Fibroblast of the aortic adventitia (primary cell): ENCODE results near the gene SPANXB1. TPM values are rescaled to one million over a fixed set of nuclear protein-coding genes. Genes with fewer than 3 reads are reported as not detected.
"Not testable (repeated sequence)": the region's sequence is repeated elsewhere in the genome, so short reads cannot be mapped to it uniquely, and the experiment has no call there.

ENCODE experiments used
- DNase-seq: peaks from one replicate; pipeline ENCODE4 v3.0.0-alpha.2; 2010; ENCODE audit warnings: low read depth
- H3K4me3 ChIP-seq: 2 replicates; pipeline ENCODE4 v1.5.1; 2011; ENCODE audit warnings: low read depth, mild to moderate bottlenecking, control low read depth, low read length, moderate library complexity
- total RNA-seq: library from RNA; depleted of rRNA; stranded (reverse); fragments of >200 nt; gene quantifications from 2 replicates; pipeline ENCODE4 v1.2.3, GENCODE V29; 2012; ENCODE audit warnings: low replicate concordance
- TF ChIP-seq, protein P1 (sequence below): IDR thresholded peaks from 2 replicates; pipeline ENCODE4 v1.5.1; 2011; ENCODE audit warnings: mild to moderate bottlenecking, low read length, control low read depth, inconsistent platforms; ENCODE audit not compliant: insufficient read depth

SPANXB1 gene, protein sequence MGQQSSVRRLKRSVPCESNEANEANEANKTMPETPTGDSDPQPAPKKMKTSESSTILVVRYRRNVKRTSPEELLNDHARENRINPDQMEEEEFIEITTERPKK
- not detected in 2 replicates for total RNA-seq

DNA sequence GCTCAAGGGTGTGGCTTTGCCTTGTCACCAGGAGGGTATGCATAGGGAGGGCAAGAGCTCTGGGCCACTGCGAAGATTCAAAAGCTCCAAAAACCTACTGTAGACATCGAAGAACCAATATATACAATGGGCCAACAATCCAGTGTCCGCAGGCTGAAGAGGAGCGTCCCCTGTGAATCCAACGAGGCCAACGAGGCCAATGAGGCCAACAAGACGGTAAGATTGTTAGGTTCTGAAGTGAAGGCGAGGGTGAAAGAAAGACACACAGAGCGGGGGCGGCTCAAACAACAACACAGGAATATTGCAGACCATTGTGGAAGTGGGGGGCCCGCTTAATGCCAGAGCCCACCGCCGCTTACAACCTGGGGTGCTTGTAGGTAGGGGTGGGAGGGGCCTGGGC, at the start of gene SPANXB1:
Gene SPANXB1 (plus strand): TSS at position 27 of the 400 bp plus-strand sequence. CDS start 100 bp downstream, at position 127.
- H3K4me3 ChIP-seq, DNase-seq: not testable (repeated sequence)

DNA sequence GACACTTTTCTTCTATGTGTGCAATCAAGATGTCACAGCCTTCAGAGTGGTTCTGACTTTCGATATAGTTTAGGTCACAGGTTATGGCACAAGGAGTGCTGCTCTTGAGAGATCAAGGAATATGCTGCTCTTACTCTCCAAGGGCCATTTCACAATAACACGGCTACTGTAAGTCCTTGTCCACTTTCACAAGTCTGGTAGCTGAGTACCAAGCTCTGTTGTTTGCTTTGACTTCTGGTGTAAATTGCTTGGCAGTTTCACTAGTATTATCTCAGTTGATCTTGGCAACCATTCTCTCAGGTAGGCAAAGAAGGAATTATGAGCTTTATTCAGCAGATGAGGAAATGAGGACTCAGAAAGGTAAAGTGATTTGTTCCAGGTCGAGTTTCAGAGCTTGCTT, 35.4 kb upstream of the SPANXB1 start:
- TF ChIP-seq, protein P1, sequence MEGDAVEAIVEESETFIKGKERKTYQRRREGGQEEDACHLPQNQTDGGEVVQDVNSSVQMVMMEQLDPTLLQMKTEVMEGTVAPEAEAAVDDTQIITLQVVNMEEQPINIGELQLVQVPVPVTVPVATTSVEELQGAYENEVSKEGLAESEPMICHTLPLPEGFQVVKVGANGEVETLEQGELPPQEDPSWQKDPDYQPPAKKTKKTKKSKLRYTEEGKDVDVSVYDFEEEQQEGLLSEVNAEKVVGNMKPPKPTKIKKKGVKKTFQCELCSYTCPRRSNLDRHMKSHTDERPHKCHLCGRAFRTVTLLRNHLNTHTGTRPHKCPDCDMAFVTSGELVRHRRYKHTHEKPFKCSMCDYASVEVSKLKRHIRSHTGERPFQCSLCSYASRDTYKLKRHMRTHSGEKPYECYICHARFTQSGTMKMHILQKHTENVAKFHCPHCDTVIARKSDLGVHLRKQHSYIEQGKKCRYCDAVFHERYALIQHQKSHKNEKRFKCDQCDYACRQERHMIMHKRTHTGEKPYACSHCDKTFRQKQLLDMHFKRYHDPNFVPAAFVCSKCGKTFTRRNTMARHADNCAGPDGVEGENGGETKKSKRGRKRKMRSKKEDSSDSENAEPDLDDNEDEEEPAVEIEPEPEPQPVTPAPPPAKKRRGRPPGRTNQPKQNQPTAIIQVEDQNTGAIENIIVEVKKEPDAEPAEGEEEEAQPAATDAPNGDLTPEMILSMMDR = no peak
- DNase-seq = no peak
- no peak overlapping the region for H3K4me3 ChIP-seq

- TF ChIP-seq, protein P1 = no peak
- no peak overlapping the region for H3K4me3 ChIP-seq
- DNase-seq = no peak
Measured at GRCh38 chrX:140971099-140971795, 31.1 kb upstream of the SPANXB1 start.

DNA sequence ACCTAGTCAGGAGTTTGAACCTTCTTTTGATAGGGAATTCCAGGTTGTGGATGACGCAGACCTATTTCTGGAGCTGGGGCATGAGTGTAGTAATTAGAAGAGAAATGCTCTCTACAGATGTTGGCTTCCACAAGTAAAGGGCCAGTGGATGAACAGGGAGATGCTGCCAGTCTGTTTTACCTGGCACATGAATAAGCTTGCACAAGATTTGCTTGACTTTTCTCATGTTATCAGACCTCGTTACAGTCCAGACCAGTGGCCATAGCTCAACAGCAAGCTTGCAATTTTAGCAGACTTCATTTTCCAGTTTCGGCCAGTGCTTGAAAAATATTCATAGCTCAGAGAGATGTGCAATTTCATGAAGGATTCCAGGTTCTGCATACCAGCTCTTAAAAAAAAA, 26.9 kb upstream of the SPANXB1 start:
- TF ChIP-seq, protein P1 = no peak
- DNase-seq = no peak

GRCh38 chrX:140980271-140980670, 22.1 kb upstream of the SPANXB1 start:
- DNase-seq = no peak
- TF ChIP-seq, protein P1 = no peak
- no peak overlapping the region for H3K4me3 ChIP-seq

More for the DNA sequence above, 26.9 kb upstream of the SPANXB1 start:
- H3K4me3 ChIP-seq = no peak overlapping the region

- TF ChIP-seq, protein P1 = no peak
- no peak for DNase-seq
- H3K4me3 ChIP-seq = no peak overlapping the region
Measured at GRCh38 chrX:140983730-140984129, 18.7 kb upstream of the SPANXB1 start.

GRCh38 chrX:141005243-141005642, 2.8 kb downstream of the SPANXB1 start:
- H3K4me3 ChIP-seq, DNase-seq: not testable (repeated sequence)

- not testable (repeated sequence) for H3K4me3 ChIP-seq, DNase-seq
Measured at GRCh38 chrX:141044246-141044645, 41.9 kb downstream of the SPANXB1 start.

DNA sequence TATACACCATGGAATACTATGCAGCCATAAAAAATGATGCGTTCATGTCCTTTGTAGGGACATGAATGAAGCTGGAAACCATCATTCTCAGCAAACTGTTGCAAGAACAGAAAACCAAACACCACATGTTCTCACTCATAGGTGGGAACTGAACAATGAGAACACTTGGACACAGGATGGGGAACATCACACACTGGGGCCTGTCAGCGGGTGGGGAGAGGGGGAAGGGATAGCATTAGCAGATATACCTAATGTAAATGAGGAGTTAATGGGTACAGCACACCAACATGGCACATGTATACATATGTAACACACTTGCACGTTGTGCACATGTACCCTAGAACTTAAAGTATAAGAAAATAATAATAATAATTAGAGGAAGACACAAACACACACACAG, 47.5 kb downstream of the SPANXB1 start:
- not testable (repeated sequence) for DNase-seq

GRCh38 chrX:141052098-141052497, 49.7 kb downstream of the SPANXB1 start:
- DNase-seq, H3K4me3 ChIP-seq: not testable (repeated sequence)

More for the DNA sequence above, 47.5 kb downstream of the SPANXB1 start:
- not testable (repeated sequence) for H3K4me3 ChIP-seq
